Renal cortex interstitium (tissue), 11 donors: Measurements from ENCODE around the gene FXYD3. TPM values are rescaled to one million over a fixed set of nuclear protein-coding genes. Genes with fewer than 3 reads are reported as not detected.
"Not testable (repeated sequence)": the region's sequence is repeated elsewhere in the genome, so short reads cannot be mapped to it uniquely, and the experiment has no call there.

ENCODE experiments used
- DNase-seq, 11 donors: peaks; one replicate each; pipeline ENCODE4 v3.0.0-alpha.2; 2013; ENCODE audit warnings: low read depth in 9 of 11, low spot score in 4 of 11; ENCODE audit errors: extremely low read depth in 1 of 11
- polyA plus RNA-seq, 3 donors: library from polyadenylated mRNA; unstranded; fragments of 120-200 nt; gene quantifications; one replicate each; pipeline ENCODE4 v1.2.1, GENCODE V29; 2013; ENCODE audit not compliant: insufficient read length in 3 of 3

The FXYD3 gene
- polyA plus RNA-seq, 3 donors = 11.7 to 16.6 (median 12.0) TPM

DNA sequence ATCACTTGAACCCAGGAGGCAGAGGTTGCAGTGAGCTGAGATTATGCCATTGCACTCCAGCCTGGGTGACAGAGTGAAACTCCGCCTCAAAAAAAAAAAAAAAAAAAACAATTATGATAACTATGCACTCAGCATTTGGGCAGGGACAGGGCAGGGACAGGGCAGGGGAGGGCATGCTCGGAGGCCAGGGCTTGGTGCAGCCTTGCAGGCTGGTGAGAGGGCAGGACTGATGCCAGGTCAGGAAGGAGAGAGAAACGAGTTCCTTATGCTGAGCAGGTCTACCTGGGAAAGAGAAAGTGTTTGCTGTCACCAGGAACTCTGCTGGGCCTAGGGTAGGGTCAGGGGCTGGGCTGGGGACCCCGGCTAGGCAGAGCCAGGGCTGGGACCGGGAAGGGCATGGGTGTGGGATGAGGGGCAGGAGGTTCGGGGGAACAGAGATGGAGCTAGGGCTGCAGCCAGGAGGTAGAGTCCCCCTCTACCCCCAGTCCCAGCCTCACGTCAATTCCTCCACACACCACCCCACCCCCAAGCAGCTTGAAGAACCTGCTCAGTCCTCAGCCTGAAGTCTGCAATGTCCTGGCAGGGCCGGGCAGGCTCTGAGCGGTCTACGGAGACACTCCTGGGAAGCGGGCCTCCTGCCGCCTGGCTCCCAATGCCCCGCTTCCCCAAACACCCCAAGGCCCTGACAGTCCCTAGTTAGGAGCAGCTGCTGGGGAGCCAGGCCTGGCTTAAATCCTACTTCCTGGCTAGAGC, 2.8 kb downstream of the FXYD3 start:
- DNase-seq = no peak

DNA sequence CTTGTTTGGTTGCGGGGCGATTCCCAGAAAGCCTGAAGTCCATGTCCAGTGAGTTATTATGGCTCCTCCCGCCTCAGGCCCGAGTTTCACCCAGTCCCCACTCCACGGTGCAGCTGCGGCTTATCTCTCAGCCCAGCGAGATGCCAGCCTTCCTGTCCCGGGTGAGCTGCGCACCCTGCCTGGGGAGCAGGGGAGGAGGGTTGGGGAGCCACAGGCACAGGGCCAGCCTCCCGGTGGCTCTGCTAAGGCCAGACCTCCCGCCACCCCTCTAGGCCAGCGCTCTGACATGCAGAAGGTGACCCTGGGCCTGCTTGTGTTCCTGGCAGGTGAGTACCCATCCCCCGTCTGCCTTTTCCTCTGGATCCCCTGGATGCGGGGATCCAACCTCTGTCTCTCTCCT, 3.5 kb downstream of the FXYD3 start:
- DNase-seq = no peak

DNA sequence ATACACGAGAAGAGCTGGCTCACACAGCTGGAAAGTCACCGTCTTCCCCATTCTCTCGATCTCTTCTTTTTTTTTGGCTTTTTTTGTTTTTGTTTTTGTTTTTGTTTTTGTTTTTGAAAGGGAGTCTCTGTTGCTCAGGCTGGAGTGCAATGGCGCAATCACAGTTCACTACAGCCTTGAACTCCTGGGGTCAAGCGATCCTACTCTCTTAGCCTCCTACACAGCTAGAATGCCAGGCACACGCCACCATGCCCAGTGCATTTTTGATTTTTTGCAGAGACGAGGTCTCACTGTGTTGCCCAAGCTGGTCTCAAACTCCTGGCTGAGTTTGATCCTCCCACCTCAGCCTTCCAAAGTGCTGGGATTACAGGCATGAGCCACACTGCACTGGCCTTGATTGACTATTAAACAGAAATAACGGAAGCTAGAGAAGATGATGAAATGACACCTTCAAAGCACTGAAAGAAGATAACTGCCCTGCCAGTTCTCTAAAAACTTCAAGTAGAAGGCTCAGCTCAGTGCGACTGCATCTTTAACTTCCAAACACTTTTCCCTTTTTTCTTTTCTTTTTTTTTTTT, 4.0 kb downstream of the FXYD3 start:
- no peak for DNase-seq

DNA sequence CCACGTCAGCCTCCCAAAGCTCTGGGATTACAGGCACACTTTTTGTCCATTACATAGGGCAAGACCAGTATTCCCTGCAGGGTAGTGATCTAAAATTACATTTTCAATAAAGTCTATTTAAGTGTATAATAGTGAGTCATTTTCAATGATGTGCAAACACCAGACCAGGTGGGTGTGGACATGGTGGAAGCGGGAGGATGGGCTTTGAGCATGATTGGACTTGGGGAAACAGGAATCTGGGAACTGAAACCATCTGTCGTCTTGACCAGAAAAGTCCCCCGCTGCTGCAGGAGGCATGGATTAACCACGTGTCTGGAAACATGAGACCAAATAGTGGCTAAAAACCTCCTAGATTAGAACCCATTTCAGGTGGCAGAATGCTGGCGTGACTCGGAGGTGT, 4.9 kb downstream of the FXYD3 start:
- DNase-seq = no peak

DNA sequence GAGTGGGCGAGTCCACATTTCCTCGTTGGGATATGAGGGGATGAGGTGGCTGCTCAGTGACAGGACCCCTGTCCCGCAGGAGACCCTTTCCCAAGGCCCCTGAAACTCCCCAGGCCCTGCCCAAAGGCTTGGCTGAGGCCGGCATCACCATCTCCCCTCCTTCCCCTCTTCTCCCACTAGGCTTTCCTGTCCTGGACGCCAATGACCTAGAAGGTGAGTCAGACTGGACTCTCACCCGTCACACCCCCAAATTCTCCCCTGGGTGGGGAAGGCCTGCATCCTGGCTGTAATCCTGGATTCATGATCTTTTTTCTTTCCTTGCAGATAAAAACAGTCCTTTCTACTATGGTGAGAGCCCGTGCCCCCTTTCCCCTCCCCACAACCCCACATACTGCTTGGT, 5.3 kb downstream of the FXYD3 start:
- DNase-seq = no peak

DNA sequence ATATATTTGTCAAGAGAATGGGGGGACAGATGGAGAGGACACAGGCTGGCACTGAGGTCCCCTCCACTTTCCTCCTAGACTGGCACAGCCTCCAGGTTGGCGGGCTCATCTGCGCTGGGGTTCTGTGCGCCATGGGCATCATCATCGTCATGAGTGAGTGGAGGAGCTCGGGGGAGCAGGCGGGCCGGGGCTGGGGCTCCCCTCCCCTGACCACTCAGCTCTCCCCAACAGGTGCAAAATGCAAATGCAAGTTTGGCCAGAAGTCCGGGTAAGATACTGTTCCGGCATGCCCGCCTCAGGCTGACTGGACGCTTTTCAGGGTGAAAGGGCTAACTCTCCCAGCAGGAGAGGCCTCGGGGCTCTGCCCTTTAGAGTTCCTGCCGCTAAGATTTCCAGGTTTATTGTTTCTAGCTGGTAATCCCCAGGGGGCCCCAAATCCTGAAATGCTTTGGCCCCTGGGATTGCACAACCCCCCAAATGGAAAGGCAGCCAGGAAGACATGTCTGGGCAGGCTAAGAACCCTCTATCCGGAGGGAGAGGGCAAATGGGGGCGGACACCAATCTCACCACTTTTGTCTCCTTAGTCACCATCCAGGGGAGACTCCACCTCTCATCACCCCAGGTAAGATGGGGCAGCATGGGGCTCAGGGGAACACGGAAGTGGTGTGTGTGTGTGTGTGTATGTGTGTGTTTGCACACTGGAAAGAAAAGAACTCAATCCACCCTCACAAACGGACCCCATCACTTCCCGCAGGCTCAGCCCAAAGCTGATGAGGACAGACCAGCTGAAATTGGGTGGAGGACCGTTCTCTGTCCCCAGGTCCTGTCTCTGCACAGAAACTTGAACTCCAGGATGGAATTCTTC, 7.3 kb downstream of the FXYD3 start:
- no peak for DNase-seq

DNA sequence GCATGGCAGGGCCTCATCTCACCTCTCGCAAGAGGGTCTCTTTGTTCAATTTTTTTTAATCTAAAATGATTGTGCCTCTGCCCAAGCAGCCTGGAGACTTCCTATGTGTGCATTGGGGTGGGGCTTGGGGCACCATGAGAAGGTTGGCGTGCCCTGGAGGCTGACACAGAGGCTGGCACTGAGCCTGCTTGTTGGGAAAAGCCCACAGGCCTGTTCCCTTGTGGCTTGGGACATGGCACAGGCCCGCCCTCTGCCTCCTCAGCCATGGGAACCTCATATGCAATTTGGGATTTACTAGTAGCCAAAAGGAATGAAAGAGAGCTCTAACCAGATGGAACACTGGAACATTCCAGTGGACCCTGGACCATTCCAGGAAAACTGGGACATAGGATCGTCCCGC, 8.0 kb downstream of the FXYD3 start:
- no peak for DNase-seq

DNA sequence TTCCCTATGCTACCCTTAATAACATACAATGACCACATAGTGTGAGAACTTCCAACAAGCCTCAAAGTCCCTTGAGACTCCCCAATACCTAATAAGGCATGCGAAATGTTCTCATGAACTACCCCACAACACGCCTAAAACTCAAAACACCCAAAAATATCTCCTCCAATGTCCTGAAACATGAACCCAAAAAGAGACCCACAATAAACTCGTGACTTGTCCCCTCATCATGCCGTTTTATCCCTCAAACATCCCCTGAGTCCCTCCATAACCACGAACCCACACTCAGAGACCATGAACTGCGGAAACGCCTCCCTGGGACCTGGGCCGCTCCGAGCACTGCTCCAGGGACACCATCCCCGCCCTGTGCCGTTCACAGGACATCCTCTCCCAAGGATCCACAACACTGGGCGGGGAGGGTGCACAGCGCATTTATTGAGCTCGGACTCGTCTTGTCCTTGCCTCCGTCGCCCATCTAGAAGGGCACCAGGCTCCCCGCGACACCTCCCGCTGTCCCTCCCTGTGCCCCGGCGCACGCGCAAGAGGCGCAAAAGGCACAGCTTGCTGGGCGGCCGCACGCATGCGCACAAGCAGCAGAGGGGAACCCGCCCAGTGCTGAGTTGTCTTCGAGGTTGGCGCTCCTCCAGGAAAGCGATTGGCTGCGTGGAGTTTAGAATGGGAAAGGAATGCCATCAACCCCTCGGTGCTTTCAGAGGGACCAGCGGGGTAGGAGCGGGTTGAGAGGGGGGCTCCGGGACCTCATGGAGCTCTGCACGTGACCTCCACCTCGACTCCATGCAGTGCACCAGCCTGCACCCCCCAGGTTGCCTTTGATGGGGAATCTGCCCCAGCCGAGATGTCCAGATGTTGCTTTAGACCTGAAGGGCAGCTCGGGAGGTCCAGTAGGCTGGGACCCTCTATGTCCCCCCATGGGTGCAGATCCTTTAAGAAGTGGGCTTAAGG, 8.8 kb downstream of the FXYD3 start:
- DNase-seq = peak; percentile 72 to 92 (median 86)

DNA sequence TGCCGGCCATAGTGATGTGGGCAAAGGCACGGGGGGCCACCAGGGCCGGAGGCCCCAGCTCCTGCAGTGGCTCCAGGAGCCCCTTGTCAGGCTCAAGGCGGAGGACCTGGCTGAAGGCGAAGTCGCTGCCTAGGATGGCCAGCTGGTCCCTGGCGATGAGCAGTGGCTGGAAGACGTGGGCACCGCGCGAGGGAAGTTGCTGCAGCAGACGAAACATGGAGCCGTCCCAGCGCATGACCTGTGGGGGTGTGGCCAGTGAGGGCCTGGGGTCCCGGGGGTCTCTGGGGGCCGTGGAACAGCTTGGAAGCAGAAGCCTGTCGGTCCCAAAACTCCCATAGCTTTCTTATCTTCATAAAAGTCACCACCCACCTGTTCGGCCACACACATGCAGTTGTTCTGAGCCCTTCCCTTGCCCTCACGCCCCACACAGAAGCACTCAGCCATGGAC, 9.7 kb downstream of the FXYD3 start:
- DNase-seq = no peak

DNA sequence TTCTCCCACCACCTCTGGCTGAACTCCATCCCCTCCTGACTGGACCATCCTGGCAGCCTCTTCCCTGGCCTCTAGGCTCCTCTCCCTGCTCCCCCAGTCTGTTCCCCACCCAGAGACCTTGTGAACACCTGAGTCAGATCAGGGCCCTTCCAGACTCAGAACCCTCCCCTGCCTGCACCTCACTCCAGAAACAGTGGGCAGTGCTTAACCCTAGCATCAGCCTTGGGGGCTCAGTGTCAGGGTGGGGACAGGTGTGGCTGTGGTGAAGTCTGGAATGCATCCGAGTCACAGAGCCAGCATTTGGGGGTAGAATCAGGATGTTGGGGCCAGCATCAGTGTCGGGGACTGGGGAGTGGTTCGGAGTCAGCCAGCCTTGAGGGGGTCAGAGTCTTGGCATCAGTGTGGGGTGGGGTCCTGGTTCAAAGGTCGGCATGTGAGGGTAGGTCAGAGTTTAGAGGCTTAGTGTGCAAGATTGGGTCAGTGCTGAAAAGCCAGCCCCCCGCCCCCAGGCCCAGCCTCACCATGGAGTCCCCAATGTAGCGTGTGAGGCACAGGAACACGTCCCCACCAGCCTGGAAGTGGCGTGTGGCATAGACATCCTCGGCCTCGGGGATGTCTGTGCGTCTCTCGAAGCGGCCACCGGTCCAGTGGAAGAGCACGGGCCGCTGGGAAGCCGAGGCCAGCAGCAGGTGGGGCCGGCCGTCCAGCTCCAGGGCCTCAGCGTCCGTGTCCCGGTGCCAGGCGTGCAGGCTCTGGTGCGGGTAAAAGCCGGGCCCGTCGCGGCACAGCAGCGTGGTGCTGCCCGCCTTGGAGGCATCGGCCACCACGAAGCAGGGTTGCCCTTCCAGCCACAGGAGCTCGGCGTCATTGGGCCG, 10.4 kb downstream of the FXYD3 start:
- DNase-seq = no peak

DNA sequence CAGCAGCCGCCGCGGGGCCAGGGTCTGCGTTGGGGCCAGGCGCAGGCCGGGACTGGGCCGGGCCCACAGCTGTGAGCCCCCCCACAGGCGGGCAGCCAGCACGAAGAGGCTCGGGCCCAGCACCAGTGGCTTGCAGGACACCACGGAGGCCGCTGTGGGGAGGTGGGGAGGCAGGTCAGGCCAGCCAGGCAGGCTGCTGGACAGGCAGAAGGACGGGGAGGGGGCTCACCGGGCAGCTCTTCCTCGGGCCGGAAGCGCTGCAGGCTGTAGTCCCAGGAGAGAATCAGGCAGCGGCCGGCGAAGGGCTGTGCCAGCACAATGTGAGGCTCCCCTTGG, 11.0 kb downstream of the FXYD3 start:
- no peak for DNase-seq

DNA sequence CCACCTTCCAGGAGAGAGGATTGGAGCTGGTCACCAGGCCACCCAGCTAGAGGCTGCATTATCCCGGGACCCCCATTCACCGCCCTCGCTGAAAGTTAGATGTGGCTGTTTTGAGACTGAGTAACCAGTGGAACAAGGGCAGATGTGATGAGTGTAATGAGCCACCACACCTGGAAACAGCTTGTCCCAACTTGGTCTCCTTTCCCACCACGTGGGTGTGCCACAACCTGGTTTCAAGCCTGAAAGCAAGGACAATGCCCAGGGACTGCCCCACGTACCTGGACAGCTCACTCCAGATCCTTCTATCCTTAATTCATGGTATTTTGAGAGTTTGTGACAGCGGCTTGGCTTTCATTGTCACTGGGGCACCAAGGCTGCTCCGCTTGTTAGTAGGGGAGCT, 12.2 kb downstream of the FXYD3 start:
- DNase-seq = no peak

DNA sequence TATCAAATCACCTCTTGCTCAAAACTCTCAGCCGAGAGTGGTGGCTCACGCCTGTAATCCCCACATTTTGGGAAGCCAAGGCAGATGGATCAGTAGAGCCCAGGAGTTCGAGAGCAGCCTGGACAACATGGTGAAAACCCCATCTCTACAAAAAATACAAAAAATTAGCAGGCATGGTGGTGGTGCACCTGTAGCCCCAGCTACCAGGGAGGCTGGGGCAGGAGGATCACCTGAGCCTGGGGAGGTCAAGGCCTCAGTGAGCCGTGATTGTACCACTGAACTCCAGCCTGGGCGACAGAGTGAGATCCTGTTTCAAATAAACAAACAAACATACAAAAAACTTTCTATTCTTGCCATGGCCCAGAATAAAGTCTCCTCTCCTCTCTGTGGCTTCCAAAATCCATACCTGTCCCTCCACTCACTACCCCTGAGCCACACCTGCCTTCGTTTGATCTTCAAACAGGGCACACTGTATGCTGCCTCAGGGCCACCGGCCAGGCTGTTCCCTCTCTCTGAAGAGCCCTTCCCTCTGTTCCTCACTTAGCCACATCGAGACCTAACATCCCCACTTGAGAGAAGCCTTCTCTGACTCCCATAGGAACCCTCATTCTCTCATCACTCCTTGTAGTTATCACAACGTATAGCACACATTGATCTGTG, 12.9 kb downstream of the FXYD3 start:
- no peak for DNase-seq

DNA sequence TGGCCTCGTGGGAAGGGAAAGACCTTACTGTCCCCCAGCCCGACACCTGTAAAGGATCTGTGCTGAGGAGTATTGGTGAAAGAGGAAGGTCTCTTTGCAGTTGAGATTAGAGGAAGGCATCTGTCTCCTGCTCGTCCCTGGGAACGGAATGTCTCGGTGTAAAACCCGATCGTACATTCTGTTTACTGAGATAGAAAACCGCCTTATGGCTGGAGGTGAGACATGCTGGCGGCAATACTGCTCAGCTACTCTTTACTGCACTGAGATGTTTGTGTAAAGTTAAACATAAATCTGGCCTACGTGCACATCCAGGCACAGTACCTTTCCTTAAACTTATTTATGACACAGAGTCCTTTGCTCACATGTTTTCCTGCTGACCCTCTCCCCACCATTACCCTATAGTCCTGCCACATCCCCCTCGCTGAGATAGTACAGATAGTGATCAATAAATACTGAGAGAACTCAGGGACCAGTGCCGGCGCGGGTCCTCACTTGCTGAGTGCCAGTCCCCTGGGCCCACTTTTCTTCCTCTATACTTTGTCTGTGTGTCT, 14.2 kb downstream of the FXYD3 start:
- DNase-seq = not testable (repeated sequence)

DNA sequence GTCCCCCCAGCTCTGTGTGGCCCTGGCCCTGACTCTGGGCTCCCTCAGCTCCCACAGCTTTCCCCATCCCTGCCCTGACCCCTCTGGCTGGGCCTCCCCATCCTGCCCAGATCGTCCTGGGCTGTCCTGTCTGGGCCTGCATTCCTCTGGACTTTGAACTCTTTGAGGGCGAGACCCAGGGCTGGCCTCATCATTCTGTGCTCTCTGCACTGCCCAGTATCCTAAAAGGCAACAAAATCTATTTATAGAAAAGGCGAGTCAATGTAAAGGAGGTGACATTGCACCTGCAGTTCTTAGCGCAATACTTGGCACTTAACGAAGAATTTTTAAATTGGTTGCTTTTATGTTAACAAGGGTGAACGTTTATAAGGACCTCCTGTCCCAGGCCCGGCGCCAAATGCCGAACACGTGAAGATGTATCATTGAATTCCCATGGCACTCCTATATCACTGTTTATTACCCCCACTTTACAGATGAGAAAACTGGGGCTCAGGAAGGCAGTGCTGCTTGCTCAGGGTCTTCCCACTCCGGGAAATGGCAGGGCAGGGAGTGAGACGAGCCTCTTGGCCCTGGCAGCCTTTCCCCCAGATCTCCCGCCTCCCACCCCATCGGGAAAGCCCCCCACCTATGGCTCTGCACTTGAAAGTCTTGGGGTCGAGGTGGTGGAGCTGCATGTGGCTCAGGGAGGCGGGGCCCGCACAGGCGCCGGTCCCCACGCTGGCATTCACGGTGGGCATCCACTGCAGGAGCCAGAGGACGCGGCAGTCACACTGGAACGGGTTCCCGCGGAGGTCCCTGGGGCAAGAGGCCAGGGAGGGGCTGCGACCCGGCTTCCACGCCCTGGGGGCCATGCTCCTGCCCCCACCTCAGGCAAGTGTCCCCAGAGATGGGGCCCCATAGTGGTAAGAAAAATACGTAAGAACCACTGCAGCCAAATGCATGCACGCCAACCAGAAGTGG, 15.4 kb downstream of the FXYD3 start:
- no peak for DNase-seq

DNA sequence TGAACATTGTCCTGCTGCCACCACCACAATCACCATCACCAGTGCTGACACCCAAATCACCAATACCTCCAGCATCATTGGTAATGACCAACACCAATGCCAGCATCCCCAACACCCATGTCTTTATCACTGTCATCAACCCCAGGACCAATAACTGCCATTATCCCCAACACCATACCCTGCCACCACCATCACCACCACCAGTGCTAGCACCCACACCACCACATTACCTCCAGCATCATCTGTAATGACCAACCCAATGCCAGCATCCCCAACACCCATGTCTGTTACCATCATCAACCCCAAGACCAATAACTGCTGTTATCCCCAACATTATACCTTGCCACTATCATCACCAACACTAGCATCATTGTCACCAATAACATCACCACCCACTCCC, 16.6 kb downstream of the FXYD3 start:
- DNase-seq = no peak
